GM12801 (cell line): ENCODE measurements around the gene CRABP2.

ENCODE experiments used
- CTCF ChIP-seq: IDR thresholded peaks from one replicate; pipeline ENCODE4 v1.5.1; 2011; ENCODE audit warnings: control low read depth; ENCODE audit not compliant: insufficient read length; ENCODE audit errors: extremely low read depth

The CRABP2 gene

GRCh38 chr1:156673387-156674121, 31.8 kb downstream of the CRABP2 start:
- TF ChIP-seq CTCF: no peak

- no peak for TF ChIP-seq CTCF
Measured at GRCh38 chr1:156671804-156672203, 33.6 kb downstream of the CRABP2 start.

GRCh38 chr1:156670791-156671190, 34.6 kb downstream of the CRABP2 start:
- TF ChIP-seq CTCF: no peak

GRCh38 chr1:156670359-156670758, 35.0 kb downstream of the CRABP2 start:
- TF ChIP-seq CTCF: no peak

- TF ChIP-seq CTCF: no peak
Measured at GRCh38 chr1:156669794-156670193, 35.6 kb downstream of the CRABP2 start.

- no peak for TF ChIP-seq CTCF
Measured at GRCh38 chr1:156668801-156669637, 36.4 kb downstream of the CRABP2 start.

GRCh38 chr1:156667968-156668709, 37.2 kb downstream of the CRABP2 start:
- no peak for TF ChIP-seq CTCF
